K562 (cell line): Measurements from ENCODE around the gene IFITM2. TPM values are rescaled to one million over a fixed set of nuclear protein-coding genes. Genes with fewer than 3 reads are reported as not detected.

ENCODE experiments used
- CBX1 ChIP-seq: sonication (generic); IDR thresholded peaks from 2 replicates; pipeline ENCODE4 v1.6.1; 2016; ENCODE audit warnings: antibody characterized with exemption, low read depth, mild to moderate bottlenecking
- CEBPB ChIP-seq: fragments of 450-650 bp; IDR thresholded peaks from 2 replicates; pipeline ENCODE4 v1.6.1; 2016; ENCODE audit warnings: missing genetic modification characterization, missing compliant biosample characterization
- CSDE1 ChIP-seq, 2 experiments: fragments of 450-650 bp; IDR thresholded peaks; 2 replicates each; pipeline ENCODE4 v1.6.1; 2016; ENCODE audit warnings: mild to moderate bottlenecking in 1 of 2
- FOXJ3 ChIP-seq: sonication (generic); formaldehyde crosslinking; IDR thresholded peaks from 2 replicates; pipeline ENCODE4 v1.4.0; 2020; ENCODE audit warnings: mild to moderate bottlenecking, missing genetic modification reagents
- HINFP ChIP-seq: fragments of 450-650 bp; conservative IDR thresholded peaks from 2 replicates; pipeline ENCODE4 v1.6.1; 2016; ENCODE audit warnings: missing genetic modification characterization, low read depth, mild to moderate bottlenecking, control low read depth, missing compliant biosample characterization
- KDM5B ChIP-seq: fragments of 200-600 bp; sonication (generic); IDR thresholded peaks from 2 replicates; pipeline ENCODE4 v1.6.1; 2012; ENCODE audit warnings: low read depth, mild to moderate bottlenecking, moderate library complexity, low read length, control low read depth, inconsistent platforms; ENCODE audit not compliant: insufficient replicate concordance
- KLF10 ChIP-seq: fragments of 250-450 bp; sonication (Bioruptor Pico); IDR thresholded peaks from 2 replicates; pipeline ENCODE4 v1.6.1; 2021; ENCODE audit warnings: matching md5 sums
- KLF13 ChIP-seq: fragments of 450-650 bp; IDR thresholded peaks from 2 replicates; pipeline ENCODE4 v1.6.1; 2016; ENCODE audit warnings: missing genetic modification characterization, low read depth, mild to moderate bottlenecking, missing compliant biosample characterization, moderate library complexity, borderline replicate concordance
- KLF16 ChIP-seq: IDR thresholded peaks from 2 replicates; pipeline ENCODE4 v1.6.1; 2016; ENCODE audit warnings: antibody characterized with exemption
- MCM5 ChIP-seq: fragments of 450-650 bp; IDR thresholded peaks from 2 replicates; pipeline ENCODE4 v1.6.1; 2016; ENCODE audit warnings: low read depth
- NCOA4 ChIP-seq: fragments of 450-650 bp; IDR thresholded peaks from 2 replicates; pipeline ENCODE4 v1.6.1; 2018; ENCODE audit warnings: mild to moderate bottlenecking; ENCODE audit not compliant: partially characterized antibody
- PCBP1 ChIP-seq: fragments of 200-400 bp; formaldehyde crosslinking; IDR thresholded peaks from 2 replicates; pipeline ENCODE4 v1.6.1; 2018; ENCODE audit warnings: mild to moderate bottlenecking, low read depth, low read length; ENCODE audit not compliant: poor library complexity, severe bottlenecking
- PHF8 ChIP-seq: fragments of 200-600 bp; sonication (generic); IDR thresholded peaks from 2 replicates; pipeline ENCODE4 v1.6.1; 2012; ENCODE audit warnings: mixed run types, mild to moderate bottlenecking, inconsistent platforms, low read length, moderate library complexity, borderline replicate concordance
- RBFOX2 ChIP-seq: fragments of 200-400 bp; formaldehyde crosslinking; IDR thresholded peaks from 2 replicates; pipeline ENCODE4 v1.6.1; 2017; ENCODE audit warnings: low read depth, mild to moderate bottlenecking, low read length, moderate library complexity
- SRSF1 ChIP-seq: fragments of 200-400 bp; formaldehyde crosslinking; IDR thresholded peaks from 2 replicates; pipeline ENCODE4 v1.6.1; 2017; ENCODE audit warnings: mild to moderate bottlenecking, low read depth, low read length, moderate library complexity
- SRSF9 ChIP-seq: fragments of 200-400 bp; formaldehyde crosslinking; IDR thresholded peaks from 2 replicates; pipeline ENCODE4 v1.6.1; 2017; ENCODE audit warnings: low read depth, low read length, borderline replicate concordance
- TGIF2 ChIP-seq: sonication (generic); formaldehyde crosslinking; IDR thresholded peaks from 2 replicates; pipeline ENCODE4 v1.8.1; 2022; ENCODE audit warnings: mild to moderate bottlenecking, missing genetic modification reagents, moderate library complexity
- ZBTB2 ChIP-seq: fragments of 450-650 bp; IDR thresholded peaks from 2 replicates; pipeline ENCODE4 v1.6.1; 2016; ENCODE audit warnings: antibody characterized with exemption
- ZFX ChIP-seq: sonication (generic); formaldehyde crosslinking; IDR thresholded peaks from 2 replicates; pipeline ENCODE4 v1.8.0; 2022; ENCODE audit warnings: mild to moderate bottlenecking, missing genetic modification reagents, moderate library complexity
- ZNF12 ChIP-seq: sonication (generic); formaldehyde crosslinking; IDR thresholded peaks from 2 replicates; pipeline ENCODE4 v1.4.0; 2020; ENCODE audit warnings: mild to moderate bottlenecking, missing genetic modification reagents
- ZNF347 ChIP-seq: fragments of 450-650 bp; formaldehyde crosslinking; IDR thresholded peaks from 2 replicates; pipeline ENCODE4 v1.4.0; 2020; ENCODE audit warnings: low read depth, mild to moderate bottlenecking, moderate library complexity
- ZNF699 ChIP-seq: fragments of 250-450 bp; sonication (Bioruptor Pico); IDR thresholded peaks from 2 replicates; pipeline ENCODE4 v1.8.0; 2021; ENCODE audit warnings: mild to moderate bottlenecking, moderate library complexity; ENCODE audit not compliant: insufficient replicate concordance
- polyA plus RNA-seq, 8 experiments: library from polyadenylated mRNA; depleted of rRNA in 4 of 8; stranded (reverse) in 5 of 8; unstranded in 3 of 8; fragments of >200 nt; fragmentation: Nextera tagmentation in 2 of 8; fragmentation: Illumina TruSeq in 1 of 8; extraction: Ambion mirVana in 2 of 8; extraction: Trizol in 1 of 8; gene quantifications; 2 replicates each; pipeline versions ENCODE4 v1.2.1 to v1.2.3, GENCODE V29; 2011 to 2014; ENCODE audit warnings: inconsistent platforms in 1 of 8, missing spikeins in 1 of 8
- total RNA-seq, 7 experiments: library from RNA; depleted of rRNA in 6 of 7; stranded (reverse); fragments of >200 nt in 6 of 7; fragmentation: Illumina TruSeq in 2 of 7; extraction: Trizol in 2 of 7; gene quantifications; 2 replicates each; pipeline versions ENCODE4 v1.2.1 to v1.2.3, GENCODE V29; 2011 to 2021; ENCODE audit warnings: low replicate concordance in 1 of 7
- TF ChIP-seq, protein P1 (sequence below): conservative IDR thresholded peaks from 2 replicates; pipeline ENCODE4 v1.6.1; 2011; ENCODE audit warnings: low read depth, mild to moderate bottlenecking, low read length; ENCODE audit not compliant: control insufficient read depth

The IFITM2 gene
- total and polyA plus RNA-seq, 9 of the 15 experiments (the other 6 are each of a cell fraction or from before 2014, with no cell fraction given): 52.8 to 4,872 (median 356) TPM

GRCh38 chr11:288478-289397 is 18.9 kb upstream of the IFITM2 start, which contains the start of gene PGGHG (continued):
- peak; percentile 54; the same call in 1 of the 2 replicates for TF ChIP-seq ZFX (CRISPR knock-in tag)
- TF ChIP-seq SRSF1: no peak
- no peak for TF ChIP-seq ZNF699 (CRISPR knock-in tag)
- no peak for TF ChIP-seq ZNF347 (CRISPR knock-in tag)
- no peak for TF ChIP-seq NCOA4
- TF ChIP-seq MCM5: no peak
- TF ChIP-seq CEBPB: no peak
- peak; percentile 56; the same call in 1 of the 2 replicates for TF ChIP-seq PHF8
- no peak for TF ChIP-seq CSDE1 (IDR thresholded peaks at IDR 0.05)
- no peak for TF ChIP-seq ZBTB2
- TF ChIP-seq CBX1: peak; percentile 65; the same call in 1 of the 2 replicates
- no peak for TF ChIP-seq FOXJ3 (CRISPR knock-in tag)
- no peak for TF ChIP-seq KLF16
- peak; percentile 42 for TF ChIP-seq PCBP1
- no peak for TF ChIP-seq SRSF9
- no peak for TF ChIP-seq KLF10 (CRISPR knock-in tag)
- TF ChIP-seq KDM5B: peak; percentile 43
- peak; percentile 73 for TF ChIP-seq RBFOX2
- TF ChIP-seq KLF13: no peak
- TF ChIP-seq HINFP (tag): peak; percentile 60; the same call in 1 of the 2 replicates
- TF ChIP-seq, protein P1, sequence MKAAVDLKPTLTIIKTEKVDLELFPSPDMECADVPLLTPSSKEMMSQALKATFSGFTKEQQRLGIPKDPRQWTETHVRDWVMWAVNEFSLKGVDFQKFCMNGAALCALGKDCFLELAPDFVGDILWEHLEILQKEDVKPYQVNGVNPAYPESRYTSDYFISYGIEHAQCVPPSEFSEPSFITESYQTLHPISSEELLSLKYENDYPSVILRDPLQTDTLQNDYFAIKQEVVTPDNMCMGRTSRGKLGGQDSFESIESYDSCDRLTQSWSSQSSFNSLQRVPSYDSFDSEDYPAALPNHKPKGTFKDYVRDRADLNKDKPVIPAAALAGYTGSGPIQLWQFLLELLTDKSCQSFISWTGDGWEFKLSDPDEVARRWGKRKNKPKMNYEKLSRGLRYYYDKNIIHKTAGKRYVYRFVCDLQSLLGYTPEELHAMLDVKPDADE: peak; percentile 25; the same call in 1 of the 2 replicates
- TF ChIP-seq TGIF2 (CRISPR knock-in tag): no peak
- TF ChIP-seq ZNF12 (CRISPR knock-in tag): 0 out of 2 replicates have a peak, but pooled peaks have one; percentile 30
